Measurements from ENCODE around the gene CACNA1I.
"Not testable (repeated sequence)": the region's sequence is repeated elsewhere in the genome, so short reads cannot be mapped to it uniquely, and the experiment has no call there.

Gene CACNA1I

GRCh38 chr22:39733191-39733590, 162.6 kb downstream of the CACNA1I start:
- no peak for TF ChIP-seq EZH2 (IDR thresholded peaks at IDR 0.05)
- TF ChIP-seq FOXP2 (optimal IDR thresholded peaks at IDR 0.05; ENCODE audit: control extremely low read depth, extremely low read length, insufficient read depth) = no peak
- no peak for TF ChIP-seq POLR2AphosphoS5 (IDR thresholded peaks at IDR 0.05; ENCODE audit: borderline replicate concordance, low read depth, low read length)
- no peak for DNase-seq (ENCODE audit: low read depth, low spot score)
- H3K4me3 ChIP-seq = no peak overlapping the region
- H3K36me3 ChIP-seq (ENCODE audit: insufficient read depth, low read length) = no peaks in the 10 kb centered on the region
- no peak overlapping the region for H3K9ac ChIP-seq (ENCODE audit: insufficient read length)
- no peak overlapping the region for H3K27ac ChIP-seq
- H3K9me3 ChIP-seq (ENCODE audit: low read depth, low read length) = no peaks in the 10 kb centered on the region

DNA sequence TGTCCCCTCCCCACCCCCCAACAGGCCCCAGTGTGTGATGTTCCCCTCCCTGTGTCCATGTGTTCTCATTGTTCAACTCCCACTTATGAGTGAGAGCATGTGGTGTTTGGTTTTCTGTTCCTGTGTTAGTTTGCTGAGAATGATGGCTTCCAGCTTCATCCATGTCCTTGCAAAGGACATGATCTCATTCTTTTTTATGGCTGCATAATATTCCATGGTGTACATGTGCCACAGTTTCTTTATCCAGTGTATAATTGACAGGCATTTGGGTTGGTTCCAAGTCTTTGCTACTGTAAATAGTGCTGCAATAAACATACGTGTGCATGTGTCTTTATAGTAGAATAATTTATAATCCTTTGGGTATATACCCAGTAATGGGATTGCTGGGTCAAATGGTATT, 163.5 kb downstream of the CACNA1I start:
- not testable (repeated sequence) for DNase-seq (ENCODE audit: low read depth, low spot score)

DNA sequence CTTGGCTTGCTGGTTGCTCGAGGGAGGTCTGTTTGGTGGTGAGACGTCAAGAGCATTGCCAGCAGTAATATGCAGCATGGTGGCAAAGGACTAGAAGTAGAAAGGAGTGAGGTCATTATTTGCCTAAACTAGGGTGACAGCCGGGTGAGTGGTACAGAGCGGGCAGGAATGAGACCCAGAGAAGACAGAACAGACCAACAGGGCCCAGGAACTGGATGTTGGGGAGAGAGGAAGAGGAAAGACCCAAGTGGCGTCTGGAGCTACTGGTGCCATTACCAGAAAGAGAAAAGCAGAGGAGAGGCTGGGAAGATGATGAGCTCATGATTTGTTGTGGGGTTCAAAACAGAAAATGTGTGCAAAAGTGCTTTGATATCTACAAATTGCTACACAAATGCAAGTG, 164.3 kb downstream of the CACNA1I start:
- H3K36me3 ChIP-seq (ENCODE audit: insufficient read depth, low read length) = no peaks in the 10 kb centered on the region
- H3K27ac ChIP-seq = no peak overlapping the region
- DNase-seq (ENCODE audit: low read depth, low spot score) = no peak
- H3K9ac ChIP-seq (ENCODE audit: insufficient read length) = no peak overlapping the region
- TF ChIP-seq POLR2AphosphoS5 (IDR thresholded peaks at IDR 0.05; ENCODE audit: borderline replicate concordance, low read depth, low read length) (no peak), EZH2 (IDR thresholded peaks at IDR 0.05) (no peak), FOXP2 (optimal IDR thresholded peaks at IDR 0.05; ENCODE audit: control extremely low read depth, extremely low read length, insufficient read depth) (no peak)
- H3K4me3 ChIP-seq = no peak overlapping the region
- no peaks in the 10 kb centered on the region for H3K9me3 ChIP-seq (ENCODE audit: low read depth, low read length)

More for the DNA sequence above, 163.5 kb downstream of the CACNA1I start:
- H3K27ac ChIP-seq; H3K36me3 ChIP-seq (ENCODE audit: insufficient read depth, low read length); H3K4me3 ChIP-seq; H3K9me3 ChIP-seq (ENCODE audit: low read depth, low read length); H3K9ac ChIP-seq (ENCODE audit: insufficient read length): not testable (repeated sequence)

GRCh38 chr22:39735776-39736175, 165.2 kb downstream of the CACNA1I start:
- Histone ChIP-seq H3K27ac (no peak overlapping the region), H3K36me3 (ENCODE audit: insufficient read depth, low read length) (no peaks in the 10 kb centered on the region), H3K9ac (ENCODE audit: insufficient read length) (no peak overlapping the region), H3K9me3 (ENCODE audit: low read depth, low read length) (0 out of 2 replicates have a peak, but pooled peaks cover 4% of the 10 kb centered on the region), H3K4me3 (no peak overlapping the region)
- DNase-seq (ENCODE audit: low read depth, low spot score) = no peak
- no peak for TF ChIP-seq EZH2 (IDR thresholded peaks at IDR 0.05)
- TF ChIP-seq POLR2AphosphoS5 (IDR thresholded peaks at IDR 0.05; ENCODE audit: borderline replicate concordance, low read depth, low read length) = no peak
- TF ChIP-seq FOXP2 (optimal IDR thresholded peaks at IDR 0.05; ENCODE audit: control extremely low read depth, extremely low read length, insufficient read depth) = no peak

DNA sequence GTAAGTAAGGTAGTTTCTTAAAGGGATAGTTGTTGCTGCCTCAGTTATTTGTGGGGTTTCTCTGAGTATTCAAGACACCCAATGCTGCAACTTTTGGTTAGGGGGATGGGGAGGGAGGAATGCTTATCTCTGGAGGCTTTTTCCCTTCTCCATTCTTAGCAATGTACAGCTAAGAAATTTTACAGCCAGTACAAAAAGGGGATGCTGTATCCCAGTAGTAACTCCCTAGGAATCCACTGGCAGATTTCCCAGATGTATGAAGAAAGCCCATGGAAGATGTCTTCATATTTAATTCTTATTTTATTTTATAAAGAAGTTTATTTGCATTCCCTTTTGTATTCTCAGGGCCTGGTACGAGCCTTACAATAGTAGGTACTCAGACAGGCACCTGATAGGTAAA, 168.2 kb downstream of the CACNA1I start:
- H3K4me3 ChIP-seq = no peak overlapping the region
- H3K9ac ChIP-seq (ENCODE audit: insufficient read length) = no peak overlapping the region
- no peak overlapping the region for H3K27ac ChIP-seq
- no peak for DNase-seq (ENCODE audit: low read depth, low spot score)
- 0 out of 2 replicates have a peak, but pooled peaks cover 4% of the 10 kb centered on the region for H3K9me3 ChIP-seq (ENCODE audit: low read depth, low read length)
- no peaks in the 10 kb centered on the region for H3K36me3 ChIP-seq (ENCODE audit: insufficient read depth, low read length)
- TF ChIP-seq EZH2 (IDR thresholded peaks at IDR 0.05) (no peak), FOXP2 (optimal IDR thresholded peaks at IDR 0.05; ENCODE audit: control extremely low read depth, extremely low read length, insufficient read depth) (no peak), POLR2AphosphoS5 (IDR thresholded peaks at IDR 0.05; ENCODE audit: borderline replicate concordance, low read depth, low read length) (no peak)

Measured in SK-N-MC (cell line).